SK-N-SH (cell line): ENCODE results near the gene BAZ1B.

ENCODE experiments used
- CHD2 ChIP-seq: fragments of 150-350 bp; IDR thresholded peaks from 2 replicates; pipeline ENCODE4 v1.6.1; 2018; ENCODE audit warnings: low read length; ENCODE audit not compliant: partially characterized antibody
- MEF2A ChIP-seq: IDR thresholded peaks from 2 replicates; pipeline ENCODE4 v1.4.0; 2012; ENCODE audit warnings: low read depth, borderline replicate concordance
- NFIC ChIP-seq: IDR thresholded peaks from 2 replicates; pipeline ENCODE4 v1.4.0; 2012; ENCODE audit warnings: borderline replicate concordance
- TF ChIP-seq, protein P1 (sequence below): IDR thresholded peaks from 2 replicates; pipeline ENCODE4 v1.6.1; 2012; ENCODE audit warnings: mild to moderate bottlenecking, low read depth, low read length, moderate library complexity
- TF ChIP-seq, protein P2 (sequence below): fragments of 200-600 bp; sonication (generic); IDR thresholded peaks from 2 replicates; pipeline ENCODE4 v1.6.1; 2017; ENCODE audit warnings: antibody characterized with exemption, mild to moderate bottlenecking, moderate library complexity

DNA sequence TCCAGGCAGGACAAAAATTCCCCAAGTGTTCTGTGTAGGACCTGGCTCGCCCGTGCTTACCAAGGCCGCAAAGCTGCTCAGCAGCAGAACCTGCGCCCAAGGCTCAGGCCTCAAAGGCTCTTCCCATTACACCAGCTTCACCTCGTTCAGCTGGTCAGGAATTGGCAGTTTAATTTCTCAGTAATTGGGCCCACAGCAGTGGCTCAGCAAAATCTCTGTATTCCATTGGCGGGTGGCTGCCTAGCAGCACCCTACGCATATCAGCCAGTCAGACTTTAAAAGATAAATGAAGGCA lies 82.7 kb downstream of the BAZ1B start:
- TF ChIP-seq, protein P1, sequence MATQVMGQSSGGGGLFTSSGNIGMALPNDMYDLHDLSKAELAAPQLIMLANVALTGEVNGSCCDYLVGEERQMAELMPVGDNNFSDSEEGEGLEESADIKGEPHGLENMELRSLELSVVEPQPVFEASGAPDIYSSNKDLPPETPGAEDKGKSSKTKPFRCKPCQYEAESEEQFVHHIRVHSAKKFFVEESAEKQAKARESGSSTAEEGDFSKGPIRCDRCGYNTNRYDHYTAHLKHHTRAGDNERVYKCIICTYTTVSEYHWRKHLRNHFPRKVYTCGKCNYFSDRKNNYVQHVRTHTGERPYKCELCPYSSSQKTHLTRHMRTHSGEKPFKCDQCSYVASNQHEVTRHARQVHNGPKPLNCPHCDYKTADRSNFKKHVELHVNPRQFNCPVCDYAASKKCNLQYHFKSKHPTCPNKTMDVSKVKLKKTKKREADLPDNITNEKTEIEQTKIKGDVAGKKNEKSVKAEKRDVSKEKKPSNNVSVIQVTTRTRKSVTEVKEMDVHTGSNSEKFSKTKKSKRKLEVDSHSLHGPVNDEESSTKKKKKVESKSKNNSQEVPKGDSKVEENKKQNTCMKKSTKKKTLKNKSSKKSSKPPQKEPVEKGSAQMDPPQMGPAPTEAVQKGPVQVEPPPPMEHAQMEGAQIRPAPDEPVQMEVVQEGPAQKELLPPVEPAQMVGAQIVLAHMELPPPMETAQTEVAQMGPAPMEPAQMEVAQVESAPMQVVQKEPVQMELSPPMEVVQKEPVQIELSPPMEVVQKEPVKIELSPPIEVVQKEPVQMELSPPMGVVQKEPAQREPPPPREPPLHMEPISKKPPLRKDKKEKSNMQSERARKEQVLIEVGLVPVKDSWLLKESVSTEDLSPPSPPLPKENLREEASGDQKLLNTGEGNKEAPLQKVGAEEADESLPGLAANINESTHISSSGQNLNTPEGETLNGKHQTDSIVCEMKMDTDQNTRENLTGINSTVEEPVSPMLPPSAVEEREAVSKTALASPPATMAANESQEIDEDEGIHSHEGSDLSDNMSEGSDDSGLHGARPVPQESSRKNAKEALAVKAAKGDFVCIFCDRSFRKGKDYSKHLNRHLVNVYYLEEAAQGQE, result no peak
- no peak for TF ChIP-seq MEF2A
- TF ChIP-seq, protein P2, sequence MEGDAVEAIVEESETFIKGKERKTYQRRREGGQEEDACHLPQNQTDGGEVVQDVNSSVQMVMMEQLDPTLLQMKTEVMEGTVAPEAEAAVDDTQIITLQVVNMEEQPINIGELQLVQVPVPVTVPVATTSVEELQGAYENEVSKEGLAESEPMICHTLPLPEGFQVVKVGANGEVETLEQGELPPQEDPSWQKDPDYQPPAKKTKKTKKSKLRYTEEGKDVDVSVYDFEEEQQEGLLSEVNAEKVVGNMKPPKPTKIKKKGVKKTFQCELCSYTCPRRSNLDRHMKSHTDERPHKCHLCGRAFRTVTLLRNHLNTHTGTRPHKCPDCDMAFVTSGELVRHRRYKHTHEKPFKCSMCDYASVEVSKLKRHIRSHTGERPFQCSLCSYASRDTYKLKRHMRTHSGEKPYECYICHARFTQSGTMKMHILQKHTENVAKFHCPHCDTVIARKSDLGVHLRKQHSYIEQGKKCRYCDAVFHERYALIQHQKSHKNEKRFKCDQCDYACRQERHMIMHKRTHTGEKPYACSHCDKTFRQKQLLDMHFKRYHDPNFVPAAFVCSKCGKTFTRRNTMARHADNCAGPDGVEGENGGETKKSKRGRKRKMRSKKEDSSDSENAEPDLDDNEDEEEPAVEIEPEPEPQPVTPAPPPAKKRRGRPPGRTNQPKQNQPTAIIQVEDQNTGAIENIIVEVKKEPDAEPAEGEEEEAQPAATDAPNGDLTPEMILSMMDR, result no peak
- TF ChIP-seq NFIC, result no peak
- TF ChIP-seq CHD2, result no peak
